Measurements from ENCODE around the gene ZNF365.

DNA sequence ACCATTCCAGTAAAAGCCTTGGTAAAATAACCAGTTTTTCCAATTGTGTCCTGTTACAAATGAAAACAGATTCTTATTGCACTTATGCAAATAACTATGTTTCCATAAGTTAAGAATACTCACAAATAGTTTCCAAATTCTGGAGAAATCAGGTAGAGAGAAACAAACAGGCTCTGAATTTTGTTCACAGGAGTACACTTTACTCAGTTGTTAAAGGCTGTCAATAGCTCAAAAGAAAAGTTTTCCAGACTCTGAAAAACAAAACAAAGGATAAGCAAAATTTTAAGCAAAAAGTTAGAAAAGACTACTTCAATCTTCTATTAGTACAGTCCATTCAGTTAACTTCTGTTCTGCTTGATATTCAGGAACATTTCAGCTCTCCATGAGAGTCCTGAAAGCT is 32.8 kb upstream of the ZNF365 start:
- TF ChIP-seq POLR2AphosphoS5 (IDR thresholded peaks at IDR 0.05) (no peak), POLR2A (IDR thresholded peaks at IDR 0.05) (no peak)
- TF ChIP-seq, protein P1, sequence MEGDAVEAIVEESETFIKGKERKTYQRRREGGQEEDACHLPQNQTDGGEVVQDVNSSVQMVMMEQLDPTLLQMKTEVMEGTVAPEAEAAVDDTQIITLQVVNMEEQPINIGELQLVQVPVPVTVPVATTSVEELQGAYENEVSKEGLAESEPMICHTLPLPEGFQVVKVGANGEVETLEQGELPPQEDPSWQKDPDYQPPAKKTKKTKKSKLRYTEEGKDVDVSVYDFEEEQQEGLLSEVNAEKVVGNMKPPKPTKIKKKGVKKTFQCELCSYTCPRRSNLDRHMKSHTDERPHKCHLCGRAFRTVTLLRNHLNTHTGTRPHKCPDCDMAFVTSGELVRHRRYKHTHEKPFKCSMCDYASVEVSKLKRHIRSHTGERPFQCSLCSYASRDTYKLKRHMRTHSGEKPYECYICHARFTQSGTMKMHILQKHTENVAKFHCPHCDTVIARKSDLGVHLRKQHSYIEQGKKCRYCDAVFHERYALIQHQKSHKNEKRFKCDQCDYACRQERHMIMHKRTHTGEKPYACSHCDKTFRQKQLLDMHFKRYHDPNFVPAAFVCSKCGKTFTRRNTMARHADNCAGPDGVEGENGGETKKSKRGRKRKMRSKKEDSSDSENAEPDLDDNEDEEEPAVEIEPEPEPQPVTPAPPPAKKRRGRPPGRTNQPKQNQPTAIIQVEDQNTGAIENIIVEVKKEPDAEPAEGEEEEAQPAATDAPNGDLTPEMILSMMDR (IDR thresholded peaks at IDR 0.05) = no peak

All from stomach (tissue), 4 donors.